ENCODE data around the gene FOLH1. TPM values are rescaled to one million over a fixed set of nuclear protein-coding genes. Genes with fewer than 3 reads are reported as not detected.
A peak's percentile ranks its signal among the peaks of the same experiment; 100 is the strongest.
"Not testable (repeated sequence)": the region's sequence is repeated elsewhere in the genome, so short reads cannot be mapped to it uniquely, and the experiment has no call there.

FOLH1 gene
- total RNA-seq, 1 experiment from 2014 or later, result 0.58 TPM

GRCh38 chr11:49221112-49221511, 12.7 kb upstream of the FOLH1 start:
- Histone ChIP-seq H3K9me3 (ENCODE audit: low read length) (no peaks in the 10 kb centered on the region), H4K20me1 (ENCODE audit: low read length) (no peaks in the 10 kb centered on the region), H3K4me2 (ENCODE audit: low read length) (no peak overlapping the region), H3K36me3 (ENCODE audit: low read depth, low read length) (no peaks in the 10 kb centered on the region), H2AFZ (ENCODE audit: low read length) (no peak overlapping the region), H3F3A (ENCODE audit: low read length, unreplicated experiment) (no peaks in the 10 kb centered on the region), H3K9ac (ENCODE audit: low read length) (no peak overlapping the region), H3K4me1 (ENCODE audit: insufficient read depth, low read length) (no peaks in the 10 kb centered on the region), H3K27ac (ENCODE audit: low read length) (no peak overlapping the region), H3K4me3 (ENCODE audit: low read length) (no peak overlapping the region), H3K9me2 (replicated peaks; ENCODE audit: low read length) (no peaks in the 10 kb centered on the region), H3K79me2 (ENCODE audit: low read length) (no peaks in the 10 kb centered on the region), H3K27me3 (ENCODE audit: low read length) (no peaks in the 10 kb centered on the region)
- ChIA-PET CTCF (no interaction called here), POLR2A (ENCODE audit: unreplicated experiment) (no interaction called here)
- intact Hi-C loops (cut with micrococcal nuclease), result no loop called here
- no TSS peak for BruUV-seq (replicated peaks)
- TF ChIP-seq EZH2 (IDR thresholded peaks at IDR 0.05; ENCODE audit: low read length, unreplicated experiment), result no peak
- TF ChIP-seq EZH2phosphoT487 (IDR thresholded peaks at IDR 0.05; ENCODE audit: borderline replicate concordance, low read length), result no peak
- no peak for ATAC-seq
- peak; percentile 2 for DNase-seq

- Histone ChIP-seq H3K9me3 (ENCODE audit: low read length) (no peaks in the 10 kb centered on the region), H3K27ac (ENCODE audit: low read length) (no peak overlapping the region), H3K4me3 (ENCODE audit: low read length) (no peak overlapping the region), H3K9ac (ENCODE audit: low read length) (no peak overlapping the region), H3K36me3 (ENCODE audit: low read depth, low read length) (no peaks in the 10 kb centered on the region), H4K20me1 (ENCODE audit: low read length) (no peaks in the 10 kb centered on the region), H3K27me3 (ENCODE audit: low read length) (peaks cover 5% of the 10 kb centered on the region), H3K4me1 (ENCODE audit: insufficient read depth, low read length) (no peaks in the 10 kb centered on the region), H3F3A (ENCODE audit: low read length, unreplicated experiment) (no peaks in the 10 kb centered on the region), H3K9me2 (replicated peaks; ENCODE audit: low read length) (no peaks in the 10 kb centered on the region), H3K4me2 (ENCODE audit: low read length) (no peak overlapping the region), H3K79me2 (ENCODE audit: low read length) (no peaks in the 10 kb centered on the region), H2AFZ (ENCODE audit: low read length) (no peak overlapping the region)
- TF ChIP-seq EZH2 (IDR thresholded peaks at IDR 0.05; ENCODE audit: low read length, unreplicated experiment), result no peak
- TF ChIP-seq, protein P1, sequence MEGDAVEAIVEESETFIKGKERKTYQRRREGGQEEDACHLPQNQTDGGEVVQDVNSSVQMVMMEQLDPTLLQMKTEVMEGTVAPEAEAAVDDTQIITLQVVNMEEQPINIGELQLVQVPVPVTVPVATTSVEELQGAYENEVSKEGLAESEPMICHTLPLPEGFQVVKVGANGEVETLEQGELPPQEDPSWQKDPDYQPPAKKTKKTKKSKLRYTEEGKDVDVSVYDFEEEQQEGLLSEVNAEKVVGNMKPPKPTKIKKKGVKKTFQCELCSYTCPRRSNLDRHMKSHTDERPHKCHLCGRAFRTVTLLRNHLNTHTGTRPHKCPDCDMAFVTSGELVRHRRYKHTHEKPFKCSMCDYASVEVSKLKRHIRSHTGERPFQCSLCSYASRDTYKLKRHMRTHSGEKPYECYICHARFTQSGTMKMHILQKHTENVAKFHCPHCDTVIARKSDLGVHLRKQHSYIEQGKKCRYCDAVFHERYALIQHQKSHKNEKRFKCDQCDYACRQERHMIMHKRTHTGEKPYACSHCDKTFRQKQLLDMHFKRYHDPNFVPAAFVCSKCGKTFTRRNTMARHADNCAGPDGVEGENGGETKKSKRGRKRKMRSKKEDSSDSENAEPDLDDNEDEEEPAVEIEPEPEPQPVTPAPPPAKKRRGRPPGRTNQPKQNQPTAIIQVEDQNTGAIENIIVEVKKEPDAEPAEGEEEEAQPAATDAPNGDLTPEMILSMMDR (conservative IDR thresholded peaks at IDR 0.05; ENCODE audit: low read depth, low read length), result no peak
- TF ChIP-seq EZH2phosphoT487 (IDR thresholded peaks at IDR 0.05; ENCODE audit: borderline replicate concordance, low read length), result no peak
- DNase-seq, result no peak
- CTCF ChIA-PET, result no interaction called here
- no peak for ATAC-seq
- POLR2A ChIA-PET (ENCODE audit: unreplicated experiment), result no interaction called here
- BruUV-seq (replicated peaks), result no TSS peak
- intact Hi-C loops (cut with micrococcal nuclease), result no loop called here
Observed at GRCh38 chr11:49213026-49213560, 4.7 kb upstream of the FOLH1 start.

- BruUV-seq (replicated peaks); ATAC-seq; H3K9me2 ChIP-seq (replicated peaks; ENCODE audit: low read length); H3F3A ChIP-seq (ENCODE audit: low read length, unreplicated experiment); H2AFZ ChIP-seq (ENCODE audit: low read length); H3K4me2 ChIP-seq (ENCODE audit: low read length); H3K4me3 ChIP-seq (ENCODE audit: low read length); H3K36me3 ChIP-seq (ENCODE audit: low read depth, low read length); DNase-seq; H4K20me1 ChIP-seq (ENCODE audit: low read length); intact Hi-C loops (cut with micrococcal nuclease); POLR2A ChIA-PET (ENCODE audit: unreplicated experiment); H3K27ac ChIP-seq (ENCODE audit: low read length); H3K9me3 ChIP-seq (ENCODE audit: low read length); H3K79me2 ChIP-seq (ENCODE audit: low read length); H3K27me3 ChIP-seq (ENCODE audit: low read length); H3K9ac ChIP-seq (ENCODE audit: low read length); H3K4me1 ChIP-seq (ENCODE audit: insufficient read depth, low read length); CTCF ChIA-PET: not testable (repeated sequence)
Observed at GRCh38 chr11:49206999-49207398, 1.4 kb downstream of the FOLH1 start.
